IPS-20b (cell line): ENCODE results near the gene NLRC5.

Experiments used
- H3K27ac ChIP-seq: one replicate; pipeline ENCODE4 v1.5.1; 2013; ENCODE audit warnings: low read length
- H3K27me3 ChIP-seq: 2 replicates; pipeline ENCODE4 v1.6.1; 2013; ENCODE audit warnings: mild to moderate bottlenecking, low read length, inconsistent platforms; ENCODE audit not compliant: insufficient read depth
- H3K36me3 ChIP-seq: 2 replicates; pipeline ENCODE4 v1.6.1; 2013; ENCODE audit warnings: low read depth, mild to moderate bottlenecking, inconsistent platforms, low read length, moderate library complexity; ENCODE audit not compliant: insufficient read depth
- H3K4me1 ChIP-seq: 2 replicates; pipeline ENCODE4 v1.6.1; 2013; ENCODE audit warnings: mild to moderate bottlenecking, control low read depth, inconsistent platforms, low read length, moderate library complexity; ENCODE audit not compliant: insufficient read depth
- H3K4me3 ChIP-seq: 2 replicates; pipeline ENCODE4 v1.5.1; 2013; ENCODE audit warnings: mild to moderate bottlenecking, low read length, inconsistent platforms
- H3K9ac ChIP-seq: 2 replicates; pipeline ENCODE4 v1.6.1; 2013; ENCODE audit warnings: low read depth, mild to moderate bottlenecking, inconsistent platforms, low read length, moderate library complexity
- H3K9me3 ChIP-seq: 2 replicates; pipeline ENCODE4 v1.6.1; 2013; ENCODE audit warnings: mild to moderate bottlenecking, low read depth, low read length, inconsistent platforms; ENCODE audit not compliant: insufficient read depth

The NLRC5 gene, protein sequence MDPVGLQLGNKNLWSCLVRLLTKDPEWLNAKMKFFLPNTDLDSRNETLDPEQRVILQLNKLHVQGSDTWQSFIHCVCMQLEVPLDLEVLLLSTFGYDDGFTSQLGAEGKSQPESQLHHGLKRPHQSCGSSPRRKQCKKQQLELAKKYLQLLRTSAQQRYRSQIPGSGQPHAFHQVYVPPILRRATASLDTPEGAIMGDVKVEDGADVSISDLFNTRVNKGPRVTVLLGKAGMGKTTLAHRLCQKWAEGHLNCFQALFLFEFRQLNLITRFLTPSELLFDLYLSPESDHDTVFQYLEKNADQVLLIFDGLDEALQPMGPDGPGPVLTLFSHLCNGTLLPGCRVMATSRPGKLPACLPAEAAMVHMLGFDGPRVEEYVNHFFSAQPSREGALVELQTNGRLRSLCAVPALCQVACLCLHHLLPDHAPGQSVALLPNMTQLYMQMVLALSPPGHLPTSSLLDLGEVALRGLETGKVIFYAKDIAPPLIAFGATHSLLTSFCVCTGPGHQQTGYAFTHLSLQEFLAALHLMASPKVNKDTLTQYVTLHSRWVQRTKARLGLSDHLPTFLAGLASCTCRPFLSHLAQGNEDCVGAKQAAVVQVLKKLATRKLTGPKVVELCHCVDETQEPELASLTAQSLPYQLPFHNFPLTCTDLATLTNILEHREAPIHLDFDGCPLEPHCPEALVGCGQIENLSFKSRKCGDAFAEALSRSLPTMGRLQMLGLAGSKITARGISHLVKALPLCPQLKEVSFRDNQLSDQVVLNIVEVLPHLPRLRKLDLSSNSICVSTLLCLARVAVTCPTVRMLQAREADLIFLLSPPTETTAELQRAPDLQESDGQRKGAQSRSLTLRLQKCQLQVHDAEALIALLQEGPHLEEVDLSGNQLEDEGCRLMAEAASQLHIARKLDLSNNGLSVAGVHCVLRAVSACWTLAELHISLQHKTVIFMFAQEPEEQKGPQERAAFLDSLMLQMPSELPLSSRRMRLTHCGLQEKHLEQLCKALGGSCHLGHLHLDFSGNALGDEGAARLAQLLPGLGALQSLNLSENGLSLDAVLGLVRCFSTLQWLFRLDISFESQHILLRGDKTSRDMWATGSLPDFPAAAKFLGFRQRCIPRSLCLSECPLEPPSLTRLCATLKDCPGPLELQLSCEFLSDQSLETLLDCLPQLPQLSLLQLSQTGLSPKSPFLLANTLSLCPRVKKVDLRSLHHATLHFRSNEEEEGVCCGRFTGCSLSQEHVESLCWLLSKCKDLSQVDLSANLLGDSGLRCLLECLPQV (N-terminal part only)

DNA sequence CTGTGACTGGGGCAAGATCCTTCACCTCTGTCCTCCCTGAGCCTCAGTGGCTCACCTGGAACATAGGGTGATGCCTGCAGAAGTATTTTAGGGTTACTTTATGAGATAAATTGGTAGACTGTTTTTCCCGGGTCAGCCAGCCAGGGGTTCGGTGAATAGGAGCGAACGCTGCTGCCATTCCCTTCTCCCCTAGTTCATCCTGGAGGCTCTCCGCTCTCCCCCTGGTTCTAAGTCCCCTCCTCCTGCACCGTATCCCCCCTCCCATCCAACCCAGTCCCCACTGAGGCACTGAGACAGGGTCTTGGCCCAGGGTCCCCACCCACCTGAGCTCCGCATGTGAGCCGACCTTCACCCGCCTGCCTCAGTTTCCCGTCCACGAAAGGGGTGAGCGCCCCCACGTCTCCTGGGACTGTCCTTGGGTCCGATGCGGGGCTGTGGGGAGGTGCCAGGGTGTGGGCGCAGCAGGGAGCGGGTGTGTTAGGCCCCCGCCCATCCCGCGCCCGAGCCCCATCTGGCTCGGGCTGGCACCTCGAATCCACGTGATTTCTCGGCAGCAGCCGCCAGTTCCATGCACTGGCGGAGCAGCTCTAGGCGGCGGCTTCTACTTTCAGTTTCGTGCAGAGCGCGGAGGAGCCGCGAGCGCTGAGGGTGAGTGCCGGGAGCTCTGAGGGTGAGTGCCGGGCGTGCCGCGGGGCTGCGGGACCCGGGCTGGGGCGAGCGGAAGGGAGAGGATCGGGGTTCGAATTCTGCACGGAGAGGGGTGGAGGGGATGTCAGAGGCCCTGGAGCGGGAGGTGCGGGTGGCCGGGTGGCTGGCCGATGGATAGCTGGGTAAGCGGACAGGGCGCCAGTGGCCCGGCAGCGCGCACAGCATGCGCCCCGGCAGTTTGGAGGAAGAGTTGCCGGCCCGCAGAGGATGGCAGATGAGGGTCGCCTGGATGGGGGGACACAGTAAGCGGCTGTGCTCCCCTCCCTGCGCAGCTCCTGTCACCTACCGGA, at the start of gene NLRC5:
NLRC5 (plus strand) TSS at position 610 of the 998 bp plus-strand sequence. CDS start 31,156 bp downstream, outside the sequence.
- Histone ChIP-seq H3K36me3 (no peaks in the 10 kb centered on the region), H3K4me1 (no peaks in the 10 kb centered on the region), H3K9me3 (no peaks in the 10 kb centered on the region), H3K27ac (no peak within 1 kb of the TSS), H3K4me3 (peak within 1 kb of the TSS; percentile 73), H3K27me3 (peaks cover 44% of the 10 kb centered on the region), H3K9ac (peak within 1 kb of the TSS; percentile 60; the same call in 1 of the 2 replicates)

DNA sequence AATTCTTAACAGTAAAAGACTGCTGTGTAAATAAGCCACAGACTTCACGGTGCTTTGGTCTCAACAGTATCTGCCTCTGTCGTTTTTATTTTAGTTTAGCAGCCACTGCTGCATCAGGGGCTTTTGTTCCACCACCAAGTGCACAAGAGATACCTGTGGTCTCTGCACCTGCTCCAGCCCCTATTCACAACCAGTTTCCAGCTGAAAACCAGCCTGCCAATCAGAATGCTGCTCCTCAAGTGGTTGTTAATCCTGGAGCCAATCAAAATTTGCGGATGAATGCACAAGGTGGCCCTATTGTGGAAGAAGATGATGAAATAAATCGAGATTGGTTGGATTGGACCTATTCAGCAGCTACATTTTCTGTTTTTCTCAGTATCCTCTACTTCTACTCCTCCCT, 49.6 kb upstream of the NLRC5 start:
- no peaks in the 10 kb centered on the region for H3K4me1 ChIP-seq
- no peak overlapping the region for H3K27ac ChIP-seq
- H3K27me3 ChIP-seq, result no peaks in the 10 kb centered on the region
- H3K36me3 ChIP-seq, result peaks cover 98% of the 10 kb centered on the region
- H3K9me3 ChIP-seq, result no peaks in the 10 kb centered on the region
- no peak overlapping the region for H3K4me3 ChIP-seq
- no peak overlapping the region for H3K9ac ChIP-seq

DNA sequence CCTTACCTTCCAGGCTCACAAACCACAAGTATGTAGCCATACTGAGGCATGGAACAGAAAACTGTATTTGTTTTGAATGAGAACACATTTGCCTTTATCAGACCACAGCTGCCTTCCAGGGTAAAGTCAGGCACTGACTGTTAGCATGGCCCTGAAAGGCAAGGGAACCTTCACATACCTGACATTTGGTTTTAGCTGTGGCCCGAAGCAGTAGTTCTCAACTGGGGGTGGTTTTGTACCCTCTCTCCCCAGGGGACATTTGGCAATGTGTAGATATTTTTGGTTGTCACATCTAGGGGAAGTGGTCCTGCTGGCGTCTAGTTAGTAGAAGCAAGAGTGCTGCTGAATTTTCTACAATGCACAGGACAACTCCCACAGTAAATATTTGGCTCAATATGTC, 48.3 kb upstream of the NLRC5 start:
- peaks cover 93% of the 10 kb centered on the region for H3K36me3 ChIP-seq

DNA sequence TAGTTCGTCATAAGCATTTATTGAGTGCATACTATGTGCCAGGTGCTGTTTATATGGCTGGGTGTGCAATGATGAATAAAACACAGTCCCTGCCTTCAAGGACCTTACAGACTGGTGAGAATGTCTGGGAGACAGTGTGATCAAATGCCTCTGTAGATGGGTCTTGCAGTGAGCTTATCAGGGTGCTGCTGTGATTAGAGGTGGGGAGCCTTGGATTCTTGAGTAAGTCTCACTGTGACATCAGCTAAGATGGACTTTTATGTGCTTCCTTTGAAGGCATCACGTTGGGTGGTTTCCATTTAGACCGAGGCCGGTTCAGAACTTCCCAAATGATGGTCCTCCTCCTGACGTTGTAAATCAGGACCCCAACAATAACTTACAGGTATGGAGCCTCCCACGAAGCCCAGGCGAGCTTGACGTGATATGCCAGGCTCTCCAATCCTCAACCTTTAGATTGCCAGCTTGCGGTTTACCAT, 47.5 kb upstream of the NLRC5 start:
- Histone ChIP-seq H3K9me3 (no peaks in the 10 kb centered on the region), H3K4me3 (no peak overlapping the region), H3K36me3 (peaks cover 85% of the 10 kb centered on the region), H3K27me3 (no peaks in the 10 kb centered on the region), H3K9ac (no peak overlapping the region), H3K27ac (no peak overlapping the region), H3K4me1 (no peaks in the 10 kb centered on the region)

More for the DNA sequence above, 48.3 kb upstream of the NLRC5 start:
- Histone ChIP-seq H3K4me3 (no peak overlapping the region), H3K4me1 (no peaks in the 10 kb centered on the region), H3K27ac (no peak overlapping the region), H3K9me3 (no peaks in the 10 kb centered on the region), H3K27me3 (no peaks in the 10 kb centered on the region), H3K9ac (no peak overlapping the region)

DNA sequence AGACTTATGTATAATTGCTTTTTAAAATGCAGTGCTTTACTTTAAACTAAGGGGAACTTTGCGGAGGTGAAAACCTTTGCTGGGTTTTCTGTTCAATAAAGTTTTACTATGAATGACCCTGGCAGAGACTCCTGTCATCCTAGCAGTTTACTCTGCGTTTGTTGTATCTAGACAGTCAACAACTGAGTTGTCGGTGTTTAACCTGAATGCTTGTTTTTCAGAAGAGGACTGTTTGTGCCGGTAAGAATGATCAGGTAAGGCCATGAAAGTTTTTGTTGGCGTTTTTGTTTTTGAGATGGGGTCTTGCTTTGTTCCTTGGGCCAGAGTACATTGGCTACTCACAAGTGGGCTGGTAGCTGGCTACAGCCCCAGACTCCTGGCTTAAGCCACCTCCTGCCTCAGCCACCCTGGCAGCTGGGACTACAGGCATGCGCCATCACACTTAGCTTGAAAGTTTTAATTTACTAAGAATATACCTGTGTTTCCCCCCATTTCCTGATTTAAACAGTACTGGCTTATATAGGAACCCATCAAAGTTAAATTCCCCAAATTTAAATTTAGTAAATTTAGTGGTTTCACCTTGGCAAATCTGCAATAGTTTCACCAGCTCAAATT, 45.5 kb upstream of the NLRC5 start:
- Histone ChIP-seq H3K9ac (no peak overlapping the region), H3K4me1 (no peaks in the 10 kb centered on the region), H3K4me3 (no peak overlapping the region), H3K27me3 (no peaks in the 10 kb centered on the region), H3K27ac (no peak overlapping the region), H3K36me3 (peaks cover 66% of the 10 kb centered on the region), H3K9me3 (no peaks in the 10 kb centered on the region)

DNA sequence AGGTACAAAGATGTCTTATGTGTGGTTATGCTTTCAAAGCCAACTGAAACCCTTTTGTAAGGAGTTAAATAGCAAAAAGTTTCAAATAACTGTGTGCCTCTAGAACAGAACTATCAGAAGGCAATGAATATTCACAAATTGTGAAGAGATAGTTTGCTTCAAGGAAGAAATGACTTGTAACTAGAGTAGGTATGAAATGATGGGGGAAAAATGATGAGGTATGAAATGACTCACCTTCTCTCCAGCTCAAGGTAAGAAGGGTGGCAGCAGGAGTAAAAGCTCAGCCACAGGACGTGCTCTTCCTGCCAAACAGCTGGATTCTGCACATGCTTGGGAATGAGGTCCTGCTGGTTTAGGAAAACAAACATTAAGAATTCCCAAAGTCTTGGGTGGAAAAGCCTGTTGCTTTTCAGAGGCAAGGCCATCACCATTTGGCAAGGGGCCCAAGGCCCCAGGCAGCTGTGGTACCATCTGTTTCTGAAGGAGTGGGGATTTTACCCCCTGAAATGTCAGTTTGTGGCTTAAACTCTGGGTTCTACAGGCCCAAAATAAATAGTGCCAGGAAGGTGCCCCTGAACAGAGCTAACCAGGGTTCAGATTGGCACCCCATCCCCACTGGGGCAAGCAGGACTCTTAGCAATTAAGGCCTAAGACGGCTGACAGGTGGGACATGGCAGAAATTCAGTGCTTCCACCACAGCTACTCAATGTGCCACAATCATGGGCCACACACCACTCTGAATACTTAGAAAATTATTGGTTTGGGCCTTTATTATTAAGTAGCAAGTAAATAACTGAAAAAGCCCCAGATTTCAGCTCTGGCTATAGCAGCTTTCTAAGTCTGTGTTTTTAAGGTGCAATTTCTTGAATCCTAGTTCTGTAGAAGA, 44.2 kb upstream of the NLRC5 start:
- H3K4me3 ChIP-seq, result no peak overlapping the region
- peaks cover 53% of the 10 kb centered on the region for H3K36me3 ChIP-seq
- H3K9ac ChIP-seq, result no peak overlapping the region
- no peaks in the 10 kb centered on the region for H3K27me3 ChIP-seq
- no peak overlapping the region for H3K27ac ChIP-seq
- no peaks in the 10 kb centered on the region for H3K9me3 ChIP-seq
- H3K4me1 ChIP-seq, result no peaks in the 10 kb centered on the region

DNA sequence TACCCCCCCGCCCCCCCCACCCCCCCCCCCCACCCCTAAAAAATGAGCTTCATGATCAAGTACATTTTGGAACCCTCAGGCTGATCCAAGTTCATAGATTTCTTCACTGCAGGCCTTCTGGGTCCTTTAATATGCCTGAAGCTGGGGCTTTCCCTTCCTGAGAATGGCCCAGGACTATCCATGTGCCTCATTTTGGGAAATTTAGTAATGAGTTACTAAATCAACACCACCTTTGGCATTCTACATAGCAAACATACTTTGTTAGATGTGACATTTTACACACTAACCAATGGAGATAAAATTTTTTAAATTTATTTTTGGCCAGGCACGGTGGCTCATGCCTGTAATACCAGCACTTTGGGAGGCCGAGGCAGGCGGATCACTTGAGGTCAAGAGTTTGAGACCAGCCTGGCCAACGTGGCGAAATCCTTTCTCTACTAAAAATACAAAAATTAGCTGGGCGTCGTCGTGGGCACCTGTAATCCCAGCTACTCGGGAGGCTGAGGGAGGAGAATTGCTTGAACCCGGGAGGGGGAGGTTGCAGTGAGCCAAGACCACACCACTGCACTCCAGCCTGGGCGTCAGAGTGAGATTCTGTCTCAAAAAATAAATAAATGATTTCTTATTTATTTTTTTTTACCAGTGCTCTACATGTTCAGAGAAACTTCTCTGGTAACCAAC, 43.4 kb upstream of the NLRC5 start:
- Histone ChIP-seq H3K9ac (no peak overlapping the region), H3K9me3 (no peaks in the 10 kb centered on the region), H3K4me1 (no peaks in the 10 kb centered on the region), H3K27me3 (no peaks in the 10 kb centered on the region), H3K36me3 (peaks cover 46% of the 10 kb centered on the region), H3K4me3 (no peak overlapping the region), H3K27ac (no peak overlapping the region)

DNA sequence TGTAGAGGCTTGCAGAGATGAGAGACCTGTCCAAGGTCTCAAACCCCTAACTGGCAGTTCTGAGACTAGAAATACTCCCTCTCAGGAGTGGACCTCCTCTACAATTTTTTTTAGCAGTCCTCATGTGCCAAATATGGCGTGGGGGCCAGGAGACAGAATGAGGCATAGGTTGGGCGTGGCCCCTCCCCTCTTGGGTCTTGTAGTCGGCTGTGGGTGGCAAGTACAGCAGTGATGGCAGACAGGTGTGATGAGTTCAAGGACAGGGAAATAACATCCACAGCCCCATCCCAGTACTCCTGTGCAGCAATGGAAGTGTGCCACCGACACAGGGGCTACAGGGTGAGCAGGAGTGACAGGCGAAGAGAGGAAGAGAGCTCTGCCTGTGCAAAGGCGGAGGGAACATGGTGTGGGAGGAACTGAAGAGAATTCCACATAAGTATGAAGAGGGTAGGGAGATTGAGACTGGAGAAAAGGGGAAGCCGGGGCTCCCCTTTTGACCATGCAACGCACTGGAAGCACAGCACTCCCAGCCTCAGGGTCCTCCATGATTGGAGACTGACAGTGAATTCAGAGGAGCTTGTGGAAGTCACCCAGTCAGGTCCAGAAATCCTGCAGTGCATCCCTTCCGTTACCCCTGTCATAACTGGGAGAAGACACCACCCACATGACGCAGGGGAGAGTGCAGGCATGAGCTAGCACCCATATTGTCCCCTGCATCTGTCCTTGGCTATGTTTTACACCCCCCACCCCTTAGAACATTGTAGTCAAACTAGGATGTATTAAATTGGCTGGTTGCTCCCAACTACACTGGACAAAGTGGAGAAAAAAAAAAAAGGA, 42.4 kb upstream of the NLRC5 start:
- Histone ChIP-seq H3K9me3 (no peaks in the 10 kb centered on the region), H3K36me3 (peaks cover 36% of the 10 kb centered on the region), H3K9ac (no peak overlapping the region), H3K4me3 (no peak overlapping the region), H3K27ac (no peak overlapping the region), H3K4me1 (no peaks in the 10 kb centered on the region), H3K27me3 (no peaks in the 10 kb centered on the region)

DNA sequence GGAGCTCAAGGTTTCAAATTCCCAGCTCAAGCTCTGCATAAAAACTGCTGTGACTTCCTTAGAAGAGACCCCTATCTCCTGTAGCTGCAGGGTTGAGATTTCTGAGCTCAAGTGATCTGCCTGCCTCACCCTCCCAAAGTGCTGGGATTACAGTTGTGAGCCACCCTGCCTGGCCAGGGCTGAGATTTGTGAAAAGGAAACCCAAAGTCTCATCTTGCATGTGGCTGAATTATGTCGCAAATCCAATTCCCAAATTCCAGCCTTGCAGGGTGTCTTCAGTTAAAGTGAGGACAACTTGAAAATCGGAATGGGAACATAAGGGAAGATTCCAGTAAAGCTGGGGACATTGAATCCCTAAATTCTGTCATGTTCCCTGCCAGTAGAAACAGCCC, 41.8 kb upstream of the NLRC5 start:
- Histone ChIP-seq H3K9me3 (no peaks in the 10 kb centered on the region), H3K27me3 (no peaks in the 10 kb centered on the region), H3K4me3 (no peak overlapping the region), H3K4me1 (no peaks in the 10 kb centered on the region), H3K9ac (no peak overlapping the region), H3K36me3 (peaks cover 30% of the 10 kb centered on the region), H3K27ac (no peak overlapping the region)
